ENCODE measurements around the gene TBC1D14.
"Not testable (repeated sequence)": the region's sequence is repeated elsewhere in the genome, so short reads cannot be mapped to it uniquely, and the experiment has no call there.

The TBC1D14 gene

GRCh38 chr4:6886886-6887285 lies 22.7 kb upstream of the TBC1D14 start:
- TF ChIP-seq, protein P1, sequence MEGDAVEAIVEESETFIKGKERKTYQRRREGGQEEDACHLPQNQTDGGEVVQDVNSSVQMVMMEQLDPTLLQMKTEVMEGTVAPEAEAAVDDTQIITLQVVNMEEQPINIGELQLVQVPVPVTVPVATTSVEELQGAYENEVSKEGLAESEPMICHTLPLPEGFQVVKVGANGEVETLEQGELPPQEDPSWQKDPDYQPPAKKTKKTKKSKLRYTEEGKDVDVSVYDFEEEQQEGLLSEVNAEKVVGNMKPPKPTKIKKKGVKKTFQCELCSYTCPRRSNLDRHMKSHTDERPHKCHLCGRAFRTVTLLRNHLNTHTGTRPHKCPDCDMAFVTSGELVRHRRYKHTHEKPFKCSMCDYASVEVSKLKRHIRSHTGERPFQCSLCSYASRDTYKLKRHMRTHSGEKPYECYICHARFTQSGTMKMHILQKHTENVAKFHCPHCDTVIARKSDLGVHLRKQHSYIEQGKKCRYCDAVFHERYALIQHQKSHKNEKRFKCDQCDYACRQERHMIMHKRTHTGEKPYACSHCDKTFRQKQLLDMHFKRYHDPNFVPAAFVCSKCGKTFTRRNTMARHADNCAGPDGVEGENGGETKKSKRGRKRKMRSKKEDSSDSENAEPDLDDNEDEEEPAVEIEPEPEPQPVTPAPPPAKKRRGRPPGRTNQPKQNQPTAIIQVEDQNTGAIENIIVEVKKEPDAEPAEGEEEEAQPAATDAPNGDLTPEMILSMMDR (IDR thresholded peaks at IDR 0.05; ENCODE audit: low read depth, low read length), result no peak
- no peak overlapping the region for H3K4me3 ChIP-seq (ENCODE audit: low read depth, low read length)

GRCh38 chr4:6887591-6888371 lies 21.8 kb upstream of the TBC1D14 start:
- TF ChIP-seq, protein P1 (IDR thresholded peaks at IDR 0.05; ENCODE audit: low read depth, low read length), result no peak
- H3K4me3 ChIP-seq (ENCODE audit: low read depth, low read length), result no peak overlapping the region

DNA sequence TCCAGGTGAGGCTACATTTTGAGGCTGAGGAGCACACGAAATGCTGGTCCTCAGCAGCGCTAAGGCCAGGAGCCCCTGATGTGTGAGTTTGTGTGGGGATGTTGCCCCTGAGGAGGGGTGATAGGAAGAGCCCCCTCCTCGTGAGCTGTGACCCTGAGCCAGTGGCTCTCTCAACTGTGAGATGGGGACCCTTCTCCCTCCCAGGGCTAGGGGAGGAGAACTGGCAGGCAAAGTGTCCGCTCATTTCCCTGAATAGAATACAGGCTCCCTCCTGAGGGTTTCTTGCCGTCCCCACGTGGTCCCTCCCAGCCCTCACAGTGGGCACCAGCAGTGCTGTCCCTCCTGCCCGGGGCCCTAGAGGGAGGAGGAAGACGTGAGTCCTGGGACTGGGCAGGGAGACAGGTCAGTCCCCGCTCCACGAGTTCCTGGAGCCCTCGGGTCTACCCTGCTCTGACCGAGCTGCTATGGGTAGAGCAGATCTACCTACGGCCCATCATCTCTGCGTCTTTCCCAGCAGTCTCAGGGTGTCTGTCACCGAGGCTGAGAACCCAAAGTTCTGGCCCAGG lies 21.0 kb upstream of the TBC1D14 start:
- TF ChIP-seq, protein P1 (IDR thresholded peaks at IDR 0.05; ENCODE audit: low read depth, low read length), result no peak

GRCh38 chr4:6889101-6889735 lies 20.4 kb upstream of the TBC1D14 start:
- no peak overlapping the region for H3K4me3 ChIP-seq (ENCODE audit: low read depth, low read length)

More for the DNA sequence above, 21.0 kb upstream of the TBC1D14 start:
- no peak overlapping the region for H3K4me3 ChIP-seq (ENCODE audit: low read depth, low read length)

DNA sequence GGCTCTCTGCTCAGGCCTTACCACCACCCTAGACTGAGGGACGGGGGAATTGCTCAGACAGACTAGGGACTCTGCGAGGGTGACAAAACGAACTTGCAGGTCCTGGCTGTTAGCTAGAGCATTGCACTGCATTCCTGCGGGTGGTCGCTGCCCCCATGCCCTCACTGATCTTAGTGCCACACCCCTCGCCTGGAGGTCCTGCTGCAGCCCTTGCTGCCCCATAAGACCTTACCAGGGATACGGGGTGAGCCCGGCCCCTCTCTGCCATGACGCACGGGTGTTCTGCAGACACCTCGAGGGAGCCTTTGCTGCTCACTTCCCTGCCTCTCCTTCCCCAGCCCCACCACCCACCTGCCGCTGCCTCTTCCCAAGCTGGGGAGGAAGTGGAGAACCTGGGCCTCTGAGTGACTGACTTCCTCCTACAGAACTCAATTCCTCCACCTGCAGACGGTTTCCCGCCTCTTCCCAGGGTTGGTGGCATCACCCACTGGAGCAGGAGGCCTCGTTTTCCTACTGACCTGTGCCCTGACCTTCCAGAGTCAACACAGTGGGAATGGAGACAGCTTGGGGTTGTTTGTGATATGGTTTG lies 19.8 kb upstream of the TBC1D14 start:
- H3K4me3 ChIP-seq (ENCODE audit: low read depth, low read length), result no peak overlapping the region
- TF ChIP-seq, protein P1 (IDR thresholded peaks at IDR 0.05; ENCODE audit: low read depth, low read length), result no peak

More at GRCh38 chr4:6889101-6889735, 20.4 kb upstream of the TBC1D14 start:
- TF ChIP-seq, protein P1 (IDR thresholded peaks at IDR 0.05; ENCODE audit: low read depth, low read length), result no peak

DNA sequence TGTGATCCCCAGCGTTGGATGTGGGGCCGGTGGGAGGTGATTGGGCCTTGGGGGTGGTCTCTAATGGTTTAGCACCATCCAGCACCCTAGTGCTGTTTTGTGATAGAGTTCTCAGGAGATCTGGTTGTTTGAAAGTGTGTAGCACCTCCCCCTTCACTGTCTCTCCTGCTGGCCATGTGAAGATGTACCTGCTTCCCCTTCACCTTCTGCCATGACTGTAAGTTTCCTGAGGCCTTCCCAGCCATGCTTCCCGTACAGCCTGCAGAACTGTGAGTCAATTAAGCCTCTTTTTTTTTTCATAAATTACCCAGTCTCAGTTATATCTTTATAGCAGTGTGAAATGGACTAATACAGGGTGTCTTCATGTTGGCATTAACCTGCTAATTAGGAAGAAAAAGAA lies 19.3 kb upstream of the TBC1D14 start:
- H3K4me3 ChIP-seq (ENCODE audit: low read depth, low read length), result no peak overlapping the region
- TF ChIP-seq, protein P1 (IDR thresholded peaks at IDR 0.05; ENCODE audit: low read depth, low read length), result no peak

GRCh38 chr4:6890971-6891370 lies 18.7 kb upstream of the TBC1D14 start:
- H3K4me3 ChIP-seq (ENCODE audit: low read depth, low read length), result not testable (repeated sequence)

All from WI38 (cell line).